GM18861 (cell line): Measurements from ENCODE around the gene OR2G2.

Experiments used
- ATAC-seq: cut with Tn5 transposase; IDR thresholded peaks from one replicate; pipeline ENCODE4 v1.9.1; 2021; ENCODE audit not compliant: unreplicated experiment

Gene OR2G2, protein sequence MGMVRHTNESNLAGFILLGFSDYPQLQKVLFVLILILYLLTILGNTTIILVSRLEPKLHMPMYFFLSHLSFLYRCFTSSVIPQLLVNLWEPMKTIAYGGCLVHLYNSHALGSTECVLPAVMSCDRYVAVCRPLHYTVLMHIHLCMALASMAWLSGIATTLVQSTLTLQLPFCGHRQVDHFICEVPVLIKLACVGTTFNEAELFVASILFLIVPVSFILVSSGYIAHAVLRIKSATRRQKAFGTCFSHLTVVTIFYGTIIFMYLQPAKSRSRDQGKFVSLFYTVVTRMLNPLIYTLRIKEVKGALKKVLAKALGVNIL

DNA sequence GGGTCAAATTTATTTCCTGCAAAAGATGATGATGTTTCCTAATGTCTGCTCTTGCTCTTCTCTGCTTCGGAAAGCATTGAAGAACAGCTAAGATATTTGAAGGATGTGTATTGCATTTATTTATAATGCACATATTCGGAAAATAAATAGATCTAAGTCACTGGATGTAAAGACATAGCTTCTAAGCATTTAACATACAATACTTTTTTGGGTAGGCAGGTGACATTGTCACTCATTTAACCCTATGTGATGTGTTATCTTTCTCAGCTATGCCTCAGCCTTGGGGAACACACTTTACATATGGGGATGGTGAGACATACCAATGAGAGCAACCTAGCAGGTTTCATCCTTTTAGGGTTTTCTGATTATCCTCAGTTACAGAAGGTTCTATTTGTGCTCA, at the start of gene OR2G2:
Gene OR2G2, plus strand, starts transcription at position 301 of the 400 bp plus-strand sequence. Its CDS starts 0 bp downstream, at position 301.
- ATAC-seq = no peak

DNA sequence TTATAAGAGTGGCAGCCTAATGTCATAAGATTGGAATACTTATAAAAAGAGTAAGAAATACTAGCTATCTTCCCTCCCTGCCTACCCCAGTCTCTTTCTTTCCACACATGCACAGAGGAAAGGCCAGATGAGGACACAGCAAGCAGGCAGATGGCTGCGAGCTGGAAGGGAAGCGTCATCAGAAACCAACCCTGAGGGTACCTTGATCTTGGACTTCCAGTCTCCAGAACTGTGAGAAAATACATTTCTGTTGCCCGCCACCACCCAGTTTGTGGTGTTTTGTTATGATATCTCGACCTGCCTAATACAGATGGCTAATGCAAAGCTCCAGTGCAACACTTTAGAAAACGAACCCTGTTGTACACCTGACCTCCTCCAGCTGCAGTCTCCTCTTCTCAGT, 49.6 kb upstream of the OR2G2 start:
- ATAC-seq = no peak

DNA sequence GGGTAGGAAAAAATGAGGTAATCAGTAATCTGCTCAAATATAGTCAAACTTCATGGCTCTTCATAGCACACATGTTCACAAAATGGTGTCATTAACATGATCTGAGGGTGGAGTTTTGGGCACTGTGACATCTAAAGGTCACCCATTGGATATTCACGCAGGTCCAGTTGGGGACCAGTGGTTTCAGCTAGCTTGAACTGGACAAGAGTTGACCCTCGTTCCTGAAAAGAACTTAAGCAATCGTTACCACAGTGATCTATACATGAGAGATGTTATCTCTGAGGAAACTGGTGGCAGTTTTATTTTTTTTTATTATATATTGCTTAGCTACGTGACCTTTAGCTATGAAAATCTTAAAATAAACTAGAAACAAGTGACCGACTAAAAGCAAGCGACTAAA, 48.9 kb upstream of the OR2G2 start:
- ATAC-seq = no peak

DNA sequence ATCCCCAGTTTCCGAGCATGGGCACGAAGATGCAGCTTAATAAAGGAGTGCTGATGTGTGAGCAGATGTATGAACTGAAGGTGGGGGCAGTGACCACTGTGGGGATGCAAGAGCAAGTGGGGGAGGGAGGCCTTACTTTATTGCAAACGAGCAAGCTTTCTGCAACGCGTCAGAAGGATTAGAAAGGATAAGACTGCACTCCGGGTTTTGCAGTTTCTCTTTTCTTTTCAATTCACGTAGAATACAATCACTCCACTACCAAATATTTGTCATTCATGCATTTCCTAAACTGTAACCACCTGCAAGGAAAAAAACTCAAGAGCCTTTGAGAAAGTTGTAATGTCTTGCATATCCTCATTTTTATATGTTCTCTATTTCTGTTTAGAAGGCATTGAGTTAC, 47.6 kb upstream of the OR2G2 start:
- ATAC-seq = no peak

DNA sequence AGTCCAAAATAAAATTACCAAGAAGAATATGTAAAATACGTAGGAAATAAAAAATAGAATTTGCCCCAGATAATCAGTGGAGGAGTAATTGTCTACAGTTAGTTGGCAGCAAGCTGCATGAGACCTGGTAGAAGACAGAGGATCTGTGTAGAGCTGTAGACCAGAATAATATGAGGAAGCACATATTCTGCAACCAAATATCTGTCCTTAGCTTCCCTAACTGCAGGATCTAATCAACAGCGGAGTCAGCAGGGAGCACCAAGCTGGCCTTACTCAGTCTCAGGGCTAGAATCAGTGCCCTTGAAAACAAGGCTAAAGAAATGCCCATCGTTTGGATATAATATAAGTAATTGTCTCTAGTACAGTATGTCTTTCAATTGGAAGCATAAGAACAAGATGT, 45.3 kb upstream of the OR2G2 start:
- no peak for ATAC-seq

DNA sequence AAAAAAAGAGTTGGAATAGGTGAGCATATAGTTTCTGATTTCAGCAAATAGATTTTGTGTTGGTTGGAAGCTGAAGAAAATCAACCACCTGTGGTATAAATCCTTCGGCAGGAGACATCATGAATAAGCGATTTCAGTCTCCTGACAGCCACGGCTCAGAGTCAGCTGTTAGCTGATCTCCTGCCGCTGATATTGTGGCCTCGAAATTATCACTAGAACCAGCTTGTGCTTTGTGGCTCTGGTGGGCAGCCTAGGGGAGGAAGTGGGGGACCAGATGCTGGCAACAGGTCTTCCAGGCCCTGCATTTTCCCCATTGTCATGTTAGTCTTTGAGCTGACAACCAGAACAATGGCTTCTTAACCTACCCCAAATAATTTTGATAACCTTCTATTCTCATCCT, 40.1 kb upstream of the OR2G2 start:
- no peak for ATAC-seq

DNA sequence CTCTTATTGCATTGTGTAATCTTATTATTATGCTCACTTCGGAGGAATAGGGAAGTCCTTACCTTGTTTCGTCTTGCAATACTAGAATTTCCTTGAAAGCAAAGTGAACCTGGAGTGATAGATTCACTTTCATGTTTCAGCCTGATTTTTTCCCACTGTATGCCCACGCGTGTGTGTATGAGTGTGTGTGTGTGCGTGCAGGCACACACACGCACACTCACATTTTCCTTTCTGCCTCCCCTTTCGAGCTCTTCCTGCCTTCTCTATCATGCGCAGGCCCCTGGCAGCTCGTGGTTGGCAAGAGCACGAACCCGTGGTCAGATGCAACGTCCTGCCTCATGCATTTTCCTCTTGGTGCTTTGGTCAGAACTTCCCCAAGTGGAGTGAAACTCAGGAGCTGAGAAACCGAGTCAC, 39.4 kb upstream of the OR2G2 start, which contains the start of gene GCSAML:
Gene GCSAML, plus strand, starts transcription at position 366 of the 414 bp plus-strand sequence. CDS start 58 bp downstream, outside the sequence.
- no peak for ATAC-seq

DNA sequence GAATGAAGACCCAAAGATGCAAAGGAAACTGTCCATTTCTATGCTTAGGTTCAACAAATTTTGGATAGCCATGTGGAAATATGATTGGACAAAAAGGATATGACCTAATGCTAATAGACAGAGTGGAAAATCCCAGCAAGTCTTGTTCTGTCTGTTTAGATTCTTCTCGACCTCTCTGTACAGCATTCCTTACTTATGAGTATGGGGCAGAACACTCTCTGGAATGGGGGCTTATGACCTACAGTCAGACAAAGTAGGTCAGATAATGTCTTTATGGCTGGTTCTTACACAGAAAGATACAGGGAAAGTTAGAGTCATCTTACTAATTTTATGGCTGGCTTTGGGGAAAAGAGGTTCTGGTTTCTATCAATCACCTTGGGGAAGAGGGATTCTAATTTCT, 36.4 kb upstream of the OR2G2 start:
- no peak for ATAC-seq

DNA sequence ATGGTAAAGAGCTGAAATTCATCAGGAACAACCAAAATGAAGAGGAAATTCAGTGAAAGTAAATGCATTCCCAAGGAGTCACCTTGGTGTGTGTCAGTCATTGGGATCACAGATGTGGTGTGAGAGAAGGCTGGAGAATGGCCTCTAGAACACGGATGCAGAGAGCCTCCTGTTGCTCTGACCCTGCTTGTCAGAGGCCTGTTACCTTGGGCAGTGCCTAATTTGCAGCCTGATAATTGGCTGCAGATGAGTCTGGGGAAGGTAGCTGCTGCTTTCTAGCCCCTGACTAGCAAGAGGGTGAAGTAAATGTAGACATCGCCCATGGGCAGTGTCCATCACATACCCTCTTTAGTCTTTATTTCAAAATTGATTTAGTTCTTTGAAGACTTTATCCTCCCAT, 35.9 kb upstream of the OR2G2 start:
- no peak for ATAC-seq

DNA sequence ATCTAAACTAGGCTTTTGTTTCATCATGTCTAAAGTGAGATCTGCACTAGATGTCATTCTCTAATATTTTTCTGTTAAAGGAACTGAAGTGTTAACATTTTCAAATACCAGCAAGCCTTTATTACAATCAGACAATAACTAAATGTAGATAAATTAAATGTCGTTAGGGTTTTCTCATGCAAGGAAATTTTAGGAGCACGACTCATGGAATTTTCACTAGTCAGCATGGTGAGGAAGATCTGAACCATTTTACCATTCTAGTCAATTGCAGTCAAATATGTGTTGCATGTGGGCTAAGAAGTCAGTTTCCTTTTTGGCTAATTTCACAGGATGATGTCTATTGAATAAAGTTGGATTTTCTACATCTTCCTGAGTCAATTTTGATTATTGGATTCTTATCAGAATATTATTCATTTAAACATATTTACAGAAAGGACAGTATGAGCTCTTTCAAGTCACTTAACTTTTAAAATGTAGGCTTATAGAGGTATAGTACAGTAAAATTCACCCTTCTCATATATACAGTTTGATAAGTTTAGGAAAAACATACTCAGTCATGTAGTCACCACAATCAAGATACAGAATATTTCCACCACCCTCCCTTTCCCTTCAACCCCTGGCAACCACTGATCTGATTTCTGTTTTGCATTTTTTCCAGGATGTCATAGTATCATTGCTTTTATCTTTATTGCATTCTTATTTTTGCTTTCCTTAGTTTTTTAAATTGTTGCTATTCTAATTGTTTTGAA, 30.1 kb upstream of the OR2G2 start:
- no peak for ATAC-seq

DNA sequence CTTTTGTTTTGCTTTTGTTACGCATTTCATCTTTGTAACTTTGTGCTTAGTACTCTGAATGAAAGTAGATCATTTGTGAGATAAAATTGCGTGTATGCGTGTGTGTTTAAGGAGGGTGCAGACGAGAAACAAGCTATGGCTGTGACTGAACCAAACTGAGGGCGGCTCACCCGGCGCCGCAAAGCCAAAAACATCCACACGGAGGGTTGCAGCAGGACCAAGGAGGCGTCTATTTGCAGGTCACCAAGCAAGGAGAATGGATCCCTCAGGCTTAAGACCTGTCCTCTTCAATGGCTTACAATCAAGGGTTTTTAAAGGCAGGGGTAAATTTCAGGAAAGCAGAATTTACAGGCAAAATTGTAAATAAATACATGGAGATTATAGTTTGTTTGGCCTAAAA, 26.4 kb upstream of the OR2G2 start:
- ATAC-seq = no peak

DNA sequence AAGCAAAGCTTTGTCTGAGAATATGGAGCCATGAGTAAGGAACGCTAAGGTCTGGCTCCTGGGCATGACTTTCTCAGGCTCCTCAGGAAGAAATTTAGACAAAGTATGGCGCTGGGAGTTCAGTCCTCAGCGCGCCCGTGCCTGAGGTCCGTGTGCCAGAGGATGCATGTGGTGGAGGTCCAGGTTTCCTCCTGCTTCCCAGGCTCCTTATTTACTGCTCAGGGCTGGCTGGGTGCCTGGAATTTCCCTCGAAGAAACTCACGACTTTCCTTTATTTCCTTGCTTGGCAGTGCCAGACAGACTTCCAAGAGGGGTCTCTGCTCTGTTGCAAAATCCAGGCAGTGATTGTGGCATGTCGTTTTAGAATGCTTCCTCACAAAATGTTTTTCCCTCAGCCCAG, 26.0 kb upstream of the OR2G2 start:
- no peak for ATAC-seq

DNA sequence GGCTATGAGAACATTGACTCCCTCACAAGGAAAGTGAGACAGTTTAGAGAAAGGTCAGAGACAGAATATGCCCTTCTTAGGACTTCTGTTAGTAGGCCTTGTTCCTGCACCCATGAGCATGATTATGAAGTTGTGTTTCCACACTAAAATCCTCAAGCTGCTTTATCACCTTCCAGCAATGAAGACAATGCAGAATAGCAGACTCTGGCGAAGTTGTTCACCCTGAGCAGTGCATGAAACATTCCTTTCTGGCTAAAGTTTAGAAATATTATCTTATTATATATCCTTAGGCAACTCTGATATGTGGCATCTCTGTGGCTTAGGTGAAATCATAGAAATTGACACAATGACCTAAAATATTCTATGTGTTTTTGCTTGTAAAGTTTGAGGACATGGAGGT, 13.9 kb upstream of the OR2G2 start:
- no peak for ATAC-seq

DNA sequence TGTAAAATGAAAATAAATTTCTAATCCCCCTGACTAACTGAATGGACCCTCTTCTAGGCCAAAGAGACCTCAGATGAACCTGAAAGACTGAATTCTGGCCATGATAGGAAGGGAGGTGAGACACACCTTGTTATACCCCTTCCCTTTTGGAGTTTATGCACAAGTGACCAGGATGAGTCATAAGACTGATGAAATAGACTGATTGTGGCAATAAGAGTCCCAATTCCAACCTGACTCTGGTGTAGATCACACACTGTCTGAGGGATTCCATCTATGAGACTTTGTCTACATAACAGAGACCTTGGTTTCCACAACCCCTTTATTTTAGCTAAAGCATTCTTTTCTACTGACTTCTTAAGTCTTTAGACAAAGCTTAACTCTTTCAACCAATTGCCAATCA, 13.5 kb upstream of the OR2G2 start:
- no peak for ATAC-seq

DNA sequence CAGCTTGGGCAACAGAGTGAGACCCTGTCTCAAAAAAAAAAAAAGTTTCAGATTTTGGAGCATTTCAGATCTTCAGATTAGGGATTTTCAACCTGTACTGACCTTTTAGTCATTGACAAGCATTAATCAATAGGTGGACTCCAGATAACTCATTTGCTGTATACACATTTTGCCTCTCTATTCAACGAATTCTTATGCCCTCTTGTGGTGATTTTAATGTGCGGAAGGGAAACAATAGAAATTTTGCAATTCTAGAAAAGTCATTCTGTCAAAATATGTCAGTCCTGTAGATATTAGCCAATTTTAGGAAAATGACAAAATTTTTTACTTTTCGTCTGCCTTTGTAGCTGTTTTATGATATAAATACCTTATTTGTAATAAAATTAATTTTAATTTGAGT, 11.6 kb upstream of the OR2G2 start:
- no peak for ATAC-seq

DNA sequence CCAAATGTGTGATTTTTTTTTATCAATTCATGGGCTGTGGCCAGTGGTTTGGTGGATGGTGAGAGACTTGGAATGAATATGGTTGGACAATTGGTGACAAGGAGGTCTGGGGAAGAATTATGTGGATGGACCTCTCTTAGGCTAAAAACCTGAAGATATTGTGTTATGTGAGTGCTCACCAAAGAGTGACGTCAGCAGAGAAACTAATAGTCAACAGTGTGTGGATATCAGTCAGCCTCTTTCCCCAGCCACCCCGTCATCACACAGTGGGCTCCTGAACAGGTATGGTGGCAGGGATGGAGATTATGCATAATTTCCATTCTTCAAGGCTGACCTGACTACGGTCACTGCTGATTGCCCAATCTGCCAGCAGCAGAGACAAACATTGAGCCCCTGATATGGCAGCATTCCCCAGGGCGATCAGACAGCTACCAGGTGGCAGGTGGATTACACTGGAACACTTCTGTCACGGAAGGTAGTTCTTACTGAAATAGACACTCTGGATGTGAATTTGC, 9.2 kb upstream of the OR2G2 start:
- no peak for ATAC-seq

DNA sequence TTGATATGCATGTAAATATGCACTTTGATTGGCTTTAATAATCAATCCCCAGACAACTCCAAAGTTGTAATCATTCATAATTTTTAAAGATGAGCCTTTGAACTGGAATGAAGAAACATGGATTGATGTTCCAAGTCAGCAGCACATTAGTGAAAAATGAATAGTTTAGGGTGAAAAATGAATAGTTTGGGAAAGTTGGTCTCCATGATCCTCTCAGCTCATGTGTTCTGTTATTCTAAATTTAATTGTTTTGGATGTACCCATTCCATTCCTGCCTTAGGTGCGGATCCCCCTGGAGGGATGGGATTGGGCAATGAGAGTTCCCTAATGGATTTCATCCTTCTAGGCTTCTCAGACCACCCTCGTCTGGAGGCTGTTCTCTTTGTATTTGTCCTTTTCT, 17.1 kb downstream of the OR2G2 start, which contains the start of gene OR2G3:
Gene OR2G3, plus strand, starts transcription at position 301 of the 400 bp plus-strand sequence. Its CDS starts 0 bp downstream, at position 301.
- ATAC-seq = no peak

DNA sequence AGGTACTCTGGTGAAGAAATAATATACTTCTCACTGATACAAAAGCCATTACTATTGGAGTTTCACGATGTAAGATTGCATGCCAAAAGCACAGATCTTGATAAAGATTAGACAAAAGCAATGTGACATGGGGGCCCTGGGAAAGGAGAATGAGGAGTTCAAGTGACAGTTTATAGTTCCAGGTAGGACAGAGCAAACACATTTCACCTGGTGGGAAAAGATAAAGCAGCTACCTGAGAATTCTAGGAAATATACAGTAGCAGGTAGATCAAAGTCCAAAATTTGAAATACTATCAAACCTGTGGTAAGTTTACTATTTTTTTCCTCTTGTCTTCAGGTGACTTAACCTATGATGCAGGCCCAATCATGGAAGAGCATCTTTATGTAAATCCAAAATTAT, 25.2 kb downstream of the OR2G2 start:
- no peak for ATAC-seq

DNA sequence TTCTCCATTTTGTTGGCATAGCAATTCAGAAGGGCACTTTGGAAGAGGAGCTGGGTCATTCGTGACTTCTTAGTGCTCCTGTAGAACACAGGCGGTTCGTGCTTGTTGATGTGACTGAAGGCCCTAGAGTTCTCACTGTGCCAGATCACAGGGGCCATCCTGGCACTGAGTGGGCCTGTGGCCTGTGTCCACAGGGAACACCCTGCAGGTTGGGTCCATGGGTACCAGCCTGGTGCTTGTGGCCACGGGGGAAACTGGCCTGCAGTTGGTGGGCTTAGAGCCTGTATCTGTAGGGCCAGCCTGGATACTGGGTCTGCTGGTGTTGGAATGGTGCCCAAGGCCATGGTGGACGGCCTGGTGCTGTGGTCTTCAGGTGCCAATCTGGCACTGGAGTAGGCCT, 26.5 kb downstream of the OR2G2 start:
- ATAC-seq = no peak

DNA sequence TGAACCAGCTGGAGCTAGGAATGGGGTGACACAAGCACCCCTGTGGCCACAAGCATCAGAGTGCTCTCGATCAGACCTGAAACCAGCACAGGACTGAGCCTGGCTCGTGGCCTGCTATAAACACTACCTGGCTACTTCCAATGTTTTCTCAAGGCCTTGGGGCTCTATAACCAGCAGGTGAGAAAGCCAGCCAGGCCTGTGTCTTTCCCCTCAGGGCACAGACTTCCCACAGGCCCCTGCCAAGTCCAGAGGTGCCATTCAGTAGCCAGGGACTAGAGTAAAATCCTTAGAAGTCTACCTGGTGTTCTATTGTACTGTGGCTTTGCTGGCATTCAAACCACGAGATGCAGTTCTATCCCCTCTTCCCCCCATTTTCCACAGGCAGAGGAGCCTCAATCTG, 39.8 kb downstream of the OR2G2 start:
- no peak for ATAC-seq

DNA sequence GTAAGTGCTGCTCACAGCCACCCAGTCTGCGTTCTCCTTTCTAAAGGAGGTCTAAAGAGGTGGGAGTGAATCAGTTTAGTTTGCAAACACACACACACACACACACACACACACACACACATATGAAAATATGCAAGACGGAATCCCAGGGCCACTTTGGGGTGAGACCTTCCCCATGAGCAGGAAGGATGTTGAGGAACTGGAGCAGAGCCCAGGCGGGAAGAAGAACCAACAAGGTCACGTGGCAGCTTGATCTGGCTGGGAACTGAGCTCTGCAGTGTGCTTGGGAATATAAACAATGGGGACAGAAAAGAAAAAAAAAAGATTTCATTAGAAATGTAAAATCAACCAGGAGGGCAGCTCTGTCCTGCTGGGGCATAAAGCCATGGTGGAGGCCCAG, 49.9 kb downstream of the OR2G2 start:
- ATAC-seq = no peak

DNA sequence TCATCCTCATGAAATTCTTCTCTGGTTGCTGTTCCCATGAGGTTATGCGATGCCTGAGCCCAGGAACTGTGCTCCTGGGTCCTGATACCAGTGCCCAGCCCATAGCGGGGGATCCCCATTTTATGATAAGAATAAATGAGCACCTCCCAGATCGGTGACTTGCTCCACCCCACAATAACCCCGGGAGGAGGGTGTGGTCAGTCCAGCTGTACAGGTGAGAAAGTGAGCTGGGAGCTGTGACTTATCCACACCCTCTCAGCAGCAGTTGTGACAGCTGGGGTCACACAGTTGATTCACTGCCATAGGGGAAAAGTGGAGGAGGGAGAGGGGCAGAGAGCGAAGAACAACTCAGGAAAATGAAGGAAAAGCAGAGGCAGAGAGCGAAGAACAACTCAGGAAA, 50.6 kb downstream of the OR2G2 start:
- no peak for ATAC-seq
